ACHN (cell line): ENCODE data around the gene SCAMP2.
"Not testable (repeated sequence)": the region's sequence is repeated elsewhere in the genome, so short reads cannot be mapped to it uniquely, and the experiment has no call there.

Experiments
- DNase-seq: peaks from one replicate; pipeline ENCODE4 v3.0.0-alpha.2; 2015
- in situ Hi-C: cut with HindIII; loops from 2 replicates; pipeline ENCODE4 v1.10.0; 2017; ENCODE audit warnings: low sequenced_read_pairs, low pct_ligation_motif_present, low pct_unique_long_range_greater_than_20kb

Gene SCAMP2

GRCh38 chr15:74873036-74873755 is at the start of gene SCAMP2:
Gene SCAMP2 (minus strand): TSS chr15:74873365. CDS start chr15:74873255, 110 bp downstream.
- peak; percentile 92 for DNase-seq
- in situ Hi-C loops = no loop called here

- no peak for DNase-seq
- in situ Hi-C loops = no loop called here
These were observed 47.3 kb upstream of the SCAMP2 start for GRCh38 chr15:74920456-74920855.

GRCh38 chr15:74917676-74918075 is 44.5 kb upstream of the SCAMP2 start:
- DNase-seq = no peak
- in situ Hi-C loops = no loop called here

- DNase-seq, in situ Hi-C loops: not testable (repeated sequence)
These were observed 40.6 kb upstream of the SCAMP2 start for GRCh38 chr15:74913799-74914198.

GRCh38 chr15:74913041-74913440 is 39.9 kb upstream of the SCAMP2 start:
- in situ Hi-C loops = no loop called here
- DNase-seq = no peak

GRCh38 chr15:74908635-74909034 is 35.5 kb upstream of the SCAMP2 start:
- in situ Hi-C loops = no loop called here
- no peak for DNase-seq

GRCh38 chr15:74907163-74907870 is 34.2 kb upstream of the SCAMP2 start:
- DNase-seq = peak; percentile 3
- in situ Hi-C loops = no loop called here

GRCh38 chr15:74906450-74907162 is 33.4 kb upstream of the SCAMP2 start, which contains the start of gene FAM219B:
Gene FAM219B (minus strand): TSS chr15:74906851. CDS start chr15:74906800, 51 bp downstream.
- in situ Hi-C loops = no loop called here
- peak; percentile 85 for DNase-seq

GRCh38 chr15:74906067-74906449 is 32.9 kb upstream of the SCAMP2 start:
- in situ Hi-C loops = no loop called here
- DNase-seq = peak; percentile 13

GRCh38 chr15:74904190-74904805 is 31.1 kb upstream of the SCAMP2 start:
- in situ Hi-C loops = no loop called here
- DNase-seq = no peak

- no peak for DNase-seq
- in situ Hi-C loops = no loop called here
These were observed 30.5 kb upstream of the SCAMP2 start for GRCh38 chr15:74903676-74904075.

- in situ Hi-C loops = no loop called here
- DNase-seq = no peak
These were observed 29.3 kb upstream of the SCAMP2 start for GRCh38 chr15:74902295-74903075.

GRCh38 chr15:74901612-74902063 is 28.5 kb upstream of the SCAMP2 start:
- in situ Hi-C loops = no loop called here
- DNase-seq = peak; percentile 46

- DNase-seq = no peak
- in situ Hi-C loops = no loop called here
These were observed 24.1 kb upstream of the SCAMP2 start for GRCh38 chr15:74897300-74897701.

GRCh38 chr15:74896316-74896715 is 23.2 kb upstream of the SCAMP2 start:
- in situ Hi-C loops = no loop called here
- DNase-seq = no peak

GRCh38 chr15:74895830-74896229 is 22.7 kb upstream of the SCAMP2 start:
- DNase-seq = no peak
- in situ Hi-C loops = no loop called here

GRCh38 chr15:74894383-74894782 is 21.2 kb upstream of the SCAMP2 start:
- in situ Hi-C loops, DNase-seq: not testable (repeated sequence)

GRCh38 chr15:74893627-74894026 is 20.5 kb upstream of the SCAMP2 start:
- in situ Hi-C loops = no loop called here
- DNase-seq = no peak
